Stimulated activated naive CD4-positive, alpha-beta T cell treated with Interleukin-2 at 50 U/mL for 16 hours (primary cell): ENCODE data around the gene SNX24.
"Not testable (repeated sequence)": the region's sequence is repeated elsewhere in the genome, so short reads cannot be mapped to it uniquely, and the experiment has no call there.

Experiments
- DNase-seq: peaks from one replicate; lab custom pipeline; 2025; lab: John Stamatoyannopoulos, UW

SNX24 gene

GRCh38 chr5:122845229-122846050, at the start of gene SNX24:
Gene SNX24, plus strand, starts transcription at chr5:122845613. Its CDS starts 21 bp downstream, at chr5:122845634.
- peak; percentile 71 for DNase-seq

- DNase-seq, result no peak
Measured at GRCh38 chr5:122805481-122805880, 39.9 kb upstream of the SNX24 start.

GRCh38 chr5:122810405-122810804, 35.0 kb upstream of the SNX24 start:
- no peak for DNase-seq

- no peak for DNase-seq
Measured at GRCh38 chr5:122815218-122815767, 30.1 kb upstream of the SNX24 start.

DNA sequence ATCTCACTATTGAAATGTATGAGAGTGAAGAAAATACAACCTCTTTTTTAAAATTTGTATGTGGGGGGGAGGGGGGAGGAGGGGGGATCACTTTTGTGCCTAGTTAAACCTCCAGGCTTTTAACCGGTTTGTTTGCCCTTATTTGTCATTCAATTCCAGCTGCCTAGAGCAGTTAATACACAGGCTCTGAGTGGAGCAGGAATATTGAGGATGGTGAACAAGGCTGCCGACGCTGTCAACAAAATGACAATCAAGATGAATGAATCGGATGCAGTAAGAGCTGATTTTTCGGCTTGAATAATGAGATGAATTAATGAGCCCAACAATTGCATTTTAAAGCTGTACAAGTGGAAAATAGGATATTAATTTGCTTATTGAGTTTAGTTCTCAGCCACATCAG, 28.7 kb upstream of the SNX24 start:
- no peak for DNase-seq

- DNase-seq, result no peak
Measured at GRCh38 chr5:122831984-122832383, 13.4 kb upstream of the SNX24 start.

- DNase-seq, result no peak
Measured at GRCh38 chr5:122835681-122836080, 9.7 kb upstream of the SNX24 start.

- DNase-seq, result no peak
Measured at GRCh38 chr5:122836947-122837346, 8.5 kb upstream of the SNX24 start.

GRCh38 chr5:122839731-122840130, 5.7 kb upstream of the SNX24 start:
- DNase-seq, result no peak

GRCh38 chr5:122842016-122842580, 3.3 kb upstream of the SNX24 start:
- DNase-seq, result no peak

DNA sequence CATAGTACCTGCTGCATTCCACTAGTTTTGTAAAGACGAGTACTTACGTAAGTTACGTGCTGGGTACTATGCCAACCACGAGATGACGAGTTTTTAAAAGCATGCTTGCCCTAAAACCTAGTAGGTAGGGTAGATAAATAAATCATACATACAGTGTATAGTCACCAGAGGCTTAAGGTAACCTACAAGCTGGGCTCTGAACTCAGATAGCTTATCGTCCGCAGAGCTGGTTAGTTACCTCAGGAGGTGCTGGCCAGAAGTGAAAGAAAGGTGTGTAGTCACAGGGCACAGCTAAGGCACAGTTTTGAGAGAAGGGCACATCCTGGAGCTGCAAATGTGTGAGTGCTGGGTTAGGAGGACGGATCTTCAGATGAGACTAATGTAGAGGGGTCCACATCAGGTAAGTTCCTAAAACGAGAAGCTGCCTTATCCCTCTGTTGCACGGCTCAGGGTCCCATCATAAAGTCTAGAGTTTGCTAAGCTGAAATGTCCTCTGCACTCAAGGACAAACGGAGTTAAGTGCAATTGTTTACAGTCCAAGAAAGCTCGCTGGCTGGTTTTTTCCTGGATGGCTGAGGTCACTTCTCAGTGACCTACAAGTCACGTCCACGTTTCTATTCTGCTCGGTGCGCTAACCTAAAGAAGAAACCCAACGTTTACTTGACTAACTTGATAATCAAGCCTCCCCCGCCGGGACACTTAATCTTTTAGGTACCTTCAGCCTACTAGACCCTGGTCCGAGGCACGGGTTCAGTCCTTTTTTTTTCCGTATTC, 1.1 kb upstream of the SNX24 start:
- no peak for DNase-seq

GRCh38 chr5:122844910-122845228, 544 bp upstream of the SNX24 start:
- DNase-seq, result no peak

DNA sequence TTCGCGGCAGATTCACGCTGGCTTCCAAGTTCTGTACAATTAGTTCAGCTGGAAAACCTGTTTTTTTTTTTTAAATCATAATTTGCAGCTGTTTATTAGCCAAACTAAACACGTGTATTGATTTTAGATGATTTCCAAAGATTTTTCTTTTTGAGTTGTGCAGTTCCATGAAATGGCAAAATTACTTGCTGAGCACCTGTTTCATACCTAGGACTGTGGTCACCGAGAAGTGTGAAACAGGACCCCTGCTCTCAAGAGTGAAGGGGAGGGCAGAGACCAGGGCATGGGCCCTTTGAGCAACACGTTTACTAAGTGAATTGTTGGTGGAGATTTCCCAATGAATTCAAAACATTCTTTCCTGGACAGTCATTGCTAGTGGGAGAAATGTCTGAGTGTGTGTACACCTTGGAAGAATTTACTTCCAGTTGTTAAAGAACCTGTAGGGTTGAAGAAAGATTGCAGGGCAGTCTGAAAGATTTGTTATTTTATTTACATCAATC, 688 bp downstream of the SNX24 start:
- DNase-seq, result no peak

DNA sequence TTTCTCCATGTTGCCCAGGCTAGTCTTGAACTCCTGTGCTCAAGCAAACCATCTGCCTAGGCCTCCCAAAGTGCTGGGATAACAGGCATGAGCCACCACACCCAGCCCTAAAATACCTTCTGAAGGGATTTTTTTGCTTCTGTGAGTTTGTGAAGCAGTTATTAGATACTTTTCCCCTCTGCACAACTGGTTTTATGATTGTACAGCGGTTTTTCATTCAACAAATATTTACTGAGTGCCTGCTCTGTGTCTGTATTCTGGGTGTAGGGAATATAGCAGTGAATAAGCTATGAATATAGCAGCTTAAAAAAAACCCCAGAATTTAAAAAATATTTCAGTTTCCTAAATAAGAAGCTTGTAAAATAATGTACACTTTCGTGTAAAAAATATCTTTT, 2.3 kb downstream of the SNX24 start:
- DNase-seq, result no peak

- no peak for DNase-seq
Measured at GRCh38 chr5:122849771-122850170, 4.4 kb downstream of the SNX24 start.

GRCh38 chr5:122857538-122857937, 12.1 kb downstream of the SNX24 start:
- DNase-seq, result not testable (repeated sequence)

GRCh38 chr5:122858451-122858850, 13.0 kb downstream of the SNX24 start:
- DNase-seq, result no peak

DNA sequence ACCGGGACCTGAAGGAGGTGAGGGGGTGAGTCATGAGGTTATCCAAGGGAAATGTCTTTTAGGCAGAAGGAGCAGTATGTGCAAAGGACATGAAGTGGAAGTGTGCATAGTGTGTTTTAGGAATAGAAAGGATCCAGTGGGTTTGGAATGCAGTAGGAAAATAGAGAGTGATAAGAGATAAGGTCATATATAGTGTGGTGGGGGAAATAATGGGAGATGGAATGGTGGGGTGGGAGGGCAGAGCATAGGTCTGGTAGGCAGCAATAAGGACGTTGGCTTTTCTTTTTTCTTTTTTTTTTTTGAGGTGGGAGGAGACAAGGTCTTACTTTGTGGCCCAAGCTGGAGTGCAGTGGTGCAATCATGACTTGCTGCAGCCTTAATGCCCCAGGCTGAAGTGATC, 17.8 kb downstream of the SNX24 start:
- DNase-seq, result no peak

- no peak for DNase-seq
Measured at GRCh38 chr5:122863721-122864120, 18.3 kb downstream of the SNX24 start.

- DNase-seq, result peak; percentile 13
Measured at GRCh38 chr5:122864400-122864799, 19.0 kb downstream of the SNX24 start.

GRCh38 chr5:122864842-122865241, 19.4 kb downstream of the SNX24 start:
- DNase-seq, result no peak

GRCh38 chr5:122870219-122870856, 24.9 kb downstream of the SNX24 start:
- DNase-seq, result no peak
